Tongue (tissue), 2 donors: Measurements from ENCODE around the gene CNTN5. TPM values are rescaled to one million over a fixed set of nuclear protein-coding genes. Genes with fewer than 3 reads are reported as not detected.
"Not testable (repeated sequence)": the region's sequence is repeated elsewhere in the genome, so short reads cannot be mapped to it uniquely, and the experiment has no call there.

Source experiments
- DNase-seq: peaks from one replicate; pipeline ENCODE4 v3.0.0-alpha.2; 2015
- total RNA-seq: library from RNA; depleted of rRNA; stranded (reverse); fragments of >200 nt; gene quantifications from one replicate; pipeline ENCODE4 v1.2.3, GENCODE V29; 2014

CNTN5 gene
- total RNA-seq = 9.1 TPM

DNA sequence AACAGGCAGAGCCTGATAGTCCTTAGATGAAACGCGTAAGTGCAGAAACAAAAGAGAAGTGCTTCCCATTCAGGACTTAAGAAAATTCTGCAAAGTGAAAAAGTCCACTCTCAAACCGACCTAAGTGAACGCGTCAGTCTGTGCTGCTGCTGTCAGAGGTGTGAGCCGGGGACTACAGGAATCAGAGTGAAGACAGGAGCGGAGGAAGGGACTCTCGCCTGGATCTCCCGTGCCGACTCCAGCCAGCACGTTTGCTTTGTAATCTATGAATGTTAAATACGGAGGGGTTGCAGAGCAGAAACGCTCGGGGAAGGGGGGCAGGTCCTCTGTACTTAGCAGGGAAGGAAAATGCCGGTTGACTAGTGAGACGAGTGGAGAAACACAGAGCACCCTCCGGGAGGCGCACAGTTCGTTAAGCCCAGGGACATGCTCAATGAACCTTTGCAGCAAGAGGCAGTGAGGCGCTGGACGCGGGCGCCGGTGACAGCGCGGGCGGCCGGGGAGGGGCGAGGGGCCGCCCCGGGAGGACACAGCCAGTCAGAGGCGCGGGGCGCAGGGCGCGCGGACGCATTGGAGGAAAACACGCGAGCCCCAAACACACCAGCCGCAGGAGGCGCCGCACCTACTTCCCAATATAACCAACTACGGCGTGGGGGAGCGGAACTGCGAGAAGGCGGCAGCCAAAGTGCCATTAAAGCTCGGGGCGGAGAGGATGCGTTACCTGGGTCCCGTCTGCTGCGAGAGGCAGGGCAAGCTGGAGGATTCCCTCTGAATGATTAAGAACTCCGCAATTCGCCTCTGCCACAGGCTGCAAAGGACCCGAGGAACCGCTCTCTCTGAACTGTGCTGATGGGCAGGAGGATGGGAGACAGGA is at the start of gene CNTN5:
Gene CNTN5, plus strand, starts transcription at position 598 of the 874 bp plus-strand sequence.
- peak; percentile 85 for DNase-seq

DNA sequence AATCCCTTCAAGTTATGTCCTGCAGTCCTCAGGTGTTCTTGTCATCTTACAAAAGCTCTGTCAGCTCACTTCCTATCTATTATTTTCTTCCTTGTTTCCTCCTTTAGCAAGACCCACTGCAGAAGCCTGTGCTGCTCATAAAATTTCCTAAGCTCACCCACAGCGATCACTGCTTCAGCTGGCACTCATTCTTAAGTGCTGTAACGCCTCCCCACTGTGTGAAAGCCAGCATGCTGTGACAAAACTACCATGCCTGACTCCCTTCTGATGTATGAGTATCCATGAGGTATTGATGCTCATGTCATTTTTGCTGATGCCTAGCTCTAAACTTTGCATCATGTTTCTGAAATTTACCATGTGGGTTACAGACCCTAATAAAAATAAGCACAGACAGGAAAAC is 41.5 kb upstream of the CNTN5 start:
- no peak for DNase-seq

DNA sequence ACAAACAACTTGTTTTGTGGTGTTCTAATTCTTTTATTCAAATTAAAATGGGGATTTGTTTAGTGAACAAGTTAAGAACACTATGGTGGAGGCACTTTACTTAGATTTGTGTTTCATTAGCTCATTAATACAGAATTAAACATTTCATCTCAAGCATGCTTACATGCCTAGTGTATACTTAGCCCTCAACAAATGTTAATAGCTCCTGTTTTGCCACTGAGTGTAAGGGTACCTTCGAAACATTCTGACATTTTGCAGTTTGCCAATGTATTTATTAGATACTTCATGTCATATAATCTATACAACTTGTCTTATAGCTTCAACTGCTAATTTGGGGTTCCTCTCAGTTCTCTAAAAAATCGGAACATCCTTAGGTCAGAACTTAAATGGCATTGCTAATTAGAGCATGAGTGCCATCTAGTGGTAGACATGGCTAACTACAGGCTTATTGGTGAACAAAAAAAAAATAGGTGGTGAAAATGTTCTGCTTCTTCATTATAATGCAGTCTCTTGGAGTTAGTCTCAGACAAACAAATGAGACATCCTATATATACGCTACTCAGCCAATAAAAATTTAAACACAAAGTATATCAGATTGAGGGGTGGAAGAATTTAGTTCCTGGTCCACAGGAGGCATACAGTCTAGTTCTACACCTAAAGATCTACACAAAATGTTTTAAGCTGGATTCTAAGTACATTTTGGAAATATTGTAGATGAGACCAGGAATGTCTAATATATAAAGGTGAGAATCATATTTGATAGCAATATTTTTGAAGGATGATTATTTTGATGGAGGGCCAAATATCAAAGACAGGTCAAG is 4.9 kb upstream of the CNTN5 start:
- DNase-seq = peak; percentile 84

DNA sequence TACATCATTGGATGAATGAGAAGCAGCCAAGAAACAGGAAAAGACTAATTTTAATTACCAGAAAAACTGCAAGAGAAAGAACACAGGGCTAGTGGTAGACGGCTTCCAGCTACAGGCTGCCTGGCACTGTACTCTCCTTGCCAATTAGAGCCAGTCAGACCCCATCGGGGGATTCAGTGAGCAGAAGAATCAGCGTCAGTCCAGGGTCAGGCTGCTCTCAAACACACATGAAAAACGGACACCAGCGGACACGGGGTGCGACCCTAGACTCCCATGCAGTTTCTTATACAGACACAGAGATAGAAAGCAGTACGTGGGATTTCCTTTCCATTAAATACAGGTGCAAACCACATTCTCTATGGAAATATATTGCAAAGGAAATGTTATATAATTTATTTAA is 1.1 kb upstream of the CNTN5 start:
- peak; percentile 7 for DNase-seq

DNA sequence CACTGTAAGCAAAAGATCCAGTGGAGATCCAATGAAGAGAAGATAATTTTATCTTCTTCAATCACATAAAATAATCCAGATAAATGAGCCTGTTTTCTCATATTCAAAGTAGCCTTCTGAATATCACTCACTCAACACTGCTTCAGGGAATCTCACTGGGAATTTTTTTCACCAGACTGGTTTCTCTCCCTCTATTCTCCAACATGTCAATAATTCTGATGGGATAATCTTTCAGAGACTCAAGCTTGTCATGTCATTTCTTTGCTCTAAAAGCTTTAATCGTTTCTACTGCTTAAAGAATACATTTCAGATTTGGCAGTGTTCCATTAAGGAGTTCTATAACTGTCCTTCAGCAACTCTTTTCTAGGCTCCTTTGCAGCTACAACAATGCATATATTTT is 16.3 kb downstream of the CNTN5 start:
- no peak for DNase-seq

DNA sequence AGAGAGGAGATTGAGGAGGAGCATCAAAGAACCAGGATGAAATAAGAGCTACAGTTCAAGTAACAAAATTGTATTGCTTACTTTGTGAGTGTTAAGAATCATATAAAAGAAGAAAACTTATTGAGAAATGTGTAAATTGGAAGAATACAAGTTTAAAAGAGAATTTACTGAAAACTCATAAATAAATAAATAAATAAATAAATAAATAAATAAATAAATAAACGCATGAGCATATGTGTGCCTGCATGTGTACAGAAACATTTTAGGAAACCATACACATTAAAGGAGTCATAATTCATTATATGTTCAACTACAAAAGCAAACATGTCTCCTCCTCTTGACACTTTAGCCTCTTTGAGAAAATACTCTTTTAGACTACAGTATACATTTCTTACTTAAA is 42.6 kb downstream of the CNTN5 start:
- DNase-seq = no peak

DNA sequence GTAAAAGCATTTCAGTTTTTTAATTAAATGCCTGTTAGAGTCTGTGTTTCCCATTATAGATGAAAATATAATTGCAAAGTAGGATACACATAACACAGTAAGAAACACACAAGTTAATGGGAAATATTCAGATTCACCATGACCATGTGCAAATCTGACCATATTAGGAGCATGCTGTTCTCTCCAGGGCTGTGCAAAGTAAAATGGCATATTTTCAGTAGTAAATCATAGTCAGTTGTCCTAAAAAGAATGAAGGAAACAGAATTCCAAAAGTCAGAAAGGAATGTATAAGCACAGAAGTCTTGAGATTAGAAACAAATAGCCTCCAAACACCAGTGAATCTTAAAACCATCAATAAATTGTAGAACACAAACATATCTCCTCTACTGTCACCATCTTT is 44.4 kb downstream of the CNTN5 start:
- DNase-seq = no peak

DNA sequence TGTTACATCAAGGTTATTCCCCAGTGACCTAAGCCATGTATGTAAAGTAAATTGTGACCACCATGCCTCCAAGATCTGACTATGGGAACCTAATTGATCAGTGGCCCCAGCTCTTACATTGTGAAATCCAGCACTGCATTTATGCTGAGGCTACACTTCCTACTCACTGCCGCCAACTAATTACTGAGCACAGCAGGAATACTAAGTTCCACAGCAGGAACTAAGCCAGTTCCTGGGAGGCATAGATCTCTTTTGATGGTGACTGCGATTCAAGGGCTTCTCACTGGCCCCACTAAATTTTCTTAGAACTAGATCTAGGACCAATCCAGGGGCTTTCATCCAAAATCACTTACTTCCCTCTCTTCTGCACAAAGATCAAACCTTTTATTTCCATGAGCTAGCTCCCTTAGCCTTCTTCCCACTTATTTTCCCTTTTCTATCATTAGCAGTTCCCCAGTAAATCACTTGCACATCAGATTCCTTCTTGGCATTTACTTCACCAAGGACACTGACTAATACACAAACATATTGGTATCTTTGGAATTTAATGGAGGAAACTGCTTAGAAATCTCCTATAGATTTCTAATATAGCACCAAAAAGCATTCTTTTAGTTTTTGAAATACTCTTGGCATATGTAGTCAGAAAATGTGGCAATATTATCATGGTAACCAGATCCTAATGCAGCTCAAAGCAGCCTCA is 46.0 kb downstream of the CNTN5 start:
- no peak for DNase-seq

DNA sequence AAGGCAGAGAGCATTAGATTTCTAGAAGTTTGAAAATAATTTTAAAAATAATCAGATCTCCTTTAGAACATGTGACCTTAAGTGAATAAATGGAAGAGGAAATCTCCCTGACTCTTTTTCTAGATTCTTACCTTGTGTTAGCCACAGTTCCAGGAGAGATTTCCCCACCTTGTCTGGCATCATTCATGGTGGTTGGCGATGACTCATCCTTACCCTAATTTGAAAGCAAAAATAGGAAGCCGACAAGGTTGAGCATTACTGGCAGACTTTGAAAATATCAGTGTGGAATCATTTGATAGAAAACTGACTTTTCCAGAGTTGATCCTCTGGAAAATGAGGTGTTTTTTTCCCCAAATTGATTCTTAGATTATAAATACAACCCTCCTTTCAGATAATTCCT is 48.1 kb downstream of the CNTN5 start:
- DNase-seq = no peak

DNA sequence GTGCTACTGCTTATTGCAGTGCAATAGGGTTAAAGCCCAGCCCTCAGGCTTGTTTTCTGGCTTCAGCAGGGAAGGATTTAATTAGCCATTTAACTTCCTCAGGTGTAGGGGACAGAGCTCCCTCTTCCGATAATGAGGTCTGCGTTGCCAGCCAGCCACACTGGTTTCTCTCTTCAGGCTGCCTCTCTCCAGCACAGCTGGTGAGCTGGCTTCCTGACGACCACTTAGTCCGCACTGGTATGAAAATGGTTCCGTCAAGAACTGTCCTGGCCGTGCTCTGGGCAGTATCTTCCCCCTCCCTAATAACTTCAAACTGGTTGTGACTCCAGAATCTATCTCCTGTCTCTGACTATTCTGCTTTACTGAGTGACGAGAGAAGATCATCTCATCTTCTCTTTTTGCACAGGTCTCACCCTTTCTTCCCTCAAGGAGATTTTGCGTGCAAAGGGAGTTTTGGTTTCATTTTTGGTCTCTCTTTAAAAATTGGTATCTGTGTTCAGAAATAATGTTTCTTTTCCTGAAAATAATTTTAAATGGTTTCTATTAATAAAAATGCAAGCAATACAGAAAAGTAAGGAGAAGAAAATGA is 49.2 kb downstream of the CNTN5 start:
- DNase-seq = peak; percentile 68

DNA sequence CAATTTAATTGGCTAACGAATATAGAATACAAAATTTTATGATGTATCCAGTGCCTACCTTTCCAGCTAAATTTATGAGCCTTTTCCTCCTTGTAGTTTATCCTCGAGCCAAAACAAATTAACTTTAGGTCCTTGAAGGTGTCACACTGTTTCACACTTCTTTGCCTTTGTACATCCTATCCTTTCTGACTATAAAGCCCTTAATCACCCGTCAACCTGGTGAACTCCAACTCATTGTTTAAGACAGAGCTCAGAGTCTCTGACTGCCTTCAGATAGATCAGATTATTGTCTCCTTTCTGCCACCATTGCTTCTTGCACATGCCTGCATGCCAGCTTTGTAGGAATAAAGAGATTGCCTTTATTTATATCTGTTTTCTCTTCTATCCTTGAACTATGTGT is 58.8 kb downstream of the CNTN5 start:
- DNase-seq = no peak

DNA sequence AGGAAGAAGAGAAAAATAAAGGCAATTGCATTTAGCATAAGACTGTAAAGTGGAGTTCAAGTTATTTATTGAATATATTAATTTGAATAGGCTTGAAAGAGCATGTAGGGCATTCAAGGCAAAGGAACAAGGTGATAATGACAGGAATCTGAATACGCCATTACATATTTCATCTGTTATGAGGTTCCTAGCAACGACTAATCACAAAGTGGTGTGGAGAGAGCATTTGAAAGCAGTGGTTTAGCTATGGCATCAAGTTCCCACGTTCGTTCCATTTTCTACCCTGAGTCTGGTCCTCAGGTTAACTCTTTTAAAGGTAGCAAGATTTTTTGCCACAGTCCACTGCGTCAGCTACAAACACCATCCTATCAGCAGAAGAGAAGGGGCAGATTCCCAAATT is 59.4 kb downstream of the CNTN5 start:
- no peak for DNase-seq

DNA sequence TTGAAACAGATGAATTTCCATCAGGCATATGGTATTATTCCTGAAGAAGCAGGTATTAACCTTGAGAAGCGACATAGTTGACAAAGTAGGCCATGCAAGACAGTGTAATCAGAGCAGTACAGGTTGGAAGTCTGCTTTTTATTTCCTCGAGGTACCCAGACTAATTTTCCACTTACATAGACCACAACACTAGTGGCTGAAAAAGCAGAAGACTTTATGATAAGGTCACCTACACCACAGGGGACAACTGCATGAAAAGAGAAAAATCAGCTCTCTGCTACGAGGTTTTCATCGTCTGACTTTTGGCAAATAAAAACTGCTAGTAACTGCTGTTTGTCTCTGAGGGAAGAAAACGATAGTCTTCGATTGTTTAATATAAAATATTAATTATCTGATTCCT is 77.5 kb downstream of the CNTN5 start:
- peak; percentile 1 for DNase-seq

DNA sequence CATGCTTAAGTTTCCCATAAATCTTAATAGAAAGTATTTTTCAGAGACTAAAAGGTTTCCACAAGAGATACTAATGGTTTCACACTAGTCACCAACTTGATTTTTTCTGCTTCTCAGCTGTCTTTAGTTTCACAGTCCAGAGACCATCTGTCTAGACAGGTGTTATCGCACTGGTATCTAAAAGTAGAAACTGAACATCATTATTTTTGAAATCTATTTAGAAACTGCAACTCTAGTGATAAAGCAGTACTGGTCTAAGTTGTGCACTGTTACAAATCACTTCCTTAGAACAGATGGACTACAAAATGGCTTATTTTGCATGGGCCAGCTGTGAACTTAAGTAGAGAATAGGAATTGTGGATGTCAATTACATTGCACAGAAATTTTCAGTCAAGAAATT is 78.0 kb downstream of the CNTN5 start:
- DNase-seq = peak; percentile 73

DNA sequence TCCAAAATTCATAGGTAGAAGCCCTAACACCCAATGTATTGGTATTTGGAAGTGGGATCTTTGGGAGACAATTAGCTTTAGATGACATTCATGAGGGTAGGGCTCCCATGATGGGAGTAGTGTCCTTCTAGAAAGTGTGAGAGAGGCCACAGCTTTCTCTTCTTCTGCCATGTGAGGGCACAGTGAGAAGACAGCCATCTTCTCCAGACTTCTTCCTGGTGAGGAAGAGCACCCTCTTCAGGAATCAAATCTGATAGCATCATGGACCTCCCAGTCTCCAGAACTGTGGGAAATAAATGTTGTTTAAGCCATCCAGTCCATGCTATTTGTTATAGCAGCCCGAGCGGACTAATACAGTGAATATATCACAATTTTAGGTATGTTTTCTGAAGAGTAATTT is 96.9 kb downstream of the CNTN5 start:
- no peak for DNase-seq

DNA sequence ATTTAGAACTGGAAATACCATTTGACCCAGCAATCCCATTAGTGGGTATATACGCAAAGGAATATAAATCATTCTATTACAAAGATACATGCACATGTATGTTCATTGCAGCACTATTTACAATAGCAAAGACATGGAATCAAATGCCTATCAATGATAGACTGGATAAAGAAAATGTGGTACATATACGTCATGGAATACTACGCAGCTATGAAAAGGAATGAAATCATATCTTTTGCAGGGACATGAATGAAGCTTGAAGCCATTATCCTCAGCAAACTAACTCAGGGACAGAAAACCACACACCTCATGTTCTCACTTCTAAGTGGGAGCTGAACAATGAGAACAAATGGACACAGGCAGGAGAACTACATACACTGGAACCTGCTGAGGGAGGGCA is 113.1 kb downstream of the CNTN5 start:
- DNase-seq = not testable (repeated sequence)

DNA sequence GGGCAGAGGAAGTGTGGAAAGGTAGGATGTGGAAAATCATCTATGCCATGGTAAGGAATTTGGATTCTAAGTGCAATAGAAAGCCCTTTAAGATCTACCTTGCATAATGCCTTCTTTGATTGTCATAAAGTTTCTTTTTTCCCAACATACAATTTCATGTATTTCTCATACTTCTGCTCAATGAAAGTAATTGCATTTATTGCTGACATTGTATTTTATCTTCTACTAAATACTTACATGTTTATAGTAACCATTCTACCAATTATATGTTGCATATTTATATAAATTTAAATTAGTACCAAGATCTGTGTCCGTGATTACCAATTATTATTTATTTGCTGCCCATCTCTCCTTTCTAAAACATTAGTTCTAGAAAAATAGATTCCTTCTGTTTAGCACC is 114.8 kb downstream of the CNTN5 start:
- DNase-seq = no peak

DNA sequence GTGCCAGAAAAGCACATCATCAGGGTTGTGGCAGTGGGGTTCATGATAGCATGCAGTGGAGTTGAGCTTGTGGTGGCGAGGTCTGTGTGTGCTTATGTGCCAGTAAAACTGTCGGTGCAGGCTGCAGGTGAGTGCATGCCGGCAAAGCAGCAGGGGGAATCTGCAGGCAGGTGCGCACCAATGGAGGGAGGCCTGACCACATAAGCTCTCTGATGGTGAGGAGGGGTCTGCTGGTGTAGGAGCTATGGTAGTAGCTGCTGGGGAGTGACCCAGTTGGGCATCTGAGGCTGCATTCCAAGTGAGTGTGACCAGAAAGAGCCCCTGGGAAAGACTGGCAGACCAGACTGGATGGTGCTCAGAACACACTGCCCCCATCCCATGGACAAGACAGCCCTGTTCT is 121.5 kb downstream of the CNTN5 start:
- DNase-seq = no peak

DNA sequence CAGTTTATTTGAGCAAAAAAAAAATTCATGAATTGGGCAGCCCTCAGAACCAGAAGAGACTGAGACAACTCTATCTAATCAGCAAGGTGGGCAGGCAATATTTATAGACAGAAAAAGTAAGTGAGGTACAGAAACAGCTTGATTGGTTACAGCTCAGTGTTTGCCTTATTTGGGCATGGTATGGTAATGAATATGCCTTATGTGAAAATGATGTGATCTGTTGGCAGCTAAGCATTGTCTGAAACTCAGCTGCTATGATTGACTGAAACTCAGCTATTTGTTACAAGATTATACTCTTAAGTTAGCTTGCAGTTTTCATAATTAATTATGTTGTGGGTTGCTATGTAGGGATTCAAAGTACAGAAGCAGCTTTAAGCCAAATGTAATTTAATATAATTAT is 127.6 kb downstream of the CNTN5 start:
- DNase-seq = no peak

DNA sequence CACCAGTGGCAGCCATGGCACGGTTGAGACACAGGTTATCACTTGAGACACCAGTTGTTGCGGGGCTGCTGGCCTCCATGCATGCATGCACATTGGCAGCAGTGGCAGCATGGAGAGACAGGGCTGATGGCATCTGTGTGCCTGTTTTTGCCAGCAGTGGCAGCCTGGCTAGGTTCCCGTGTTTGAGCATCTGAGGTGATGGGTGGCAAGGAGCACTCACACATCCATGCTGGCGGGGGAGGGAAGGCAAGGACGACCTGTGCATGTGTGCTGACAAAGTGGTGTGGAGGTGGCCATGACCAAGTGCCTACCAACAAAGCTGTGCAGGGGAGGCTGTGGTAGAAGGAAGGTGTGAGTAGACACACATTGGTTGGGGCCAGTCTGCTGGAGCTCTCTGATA is 133.5 kb downstream of the CNTN5 start:
- DNase-seq = no peak

DNA sequence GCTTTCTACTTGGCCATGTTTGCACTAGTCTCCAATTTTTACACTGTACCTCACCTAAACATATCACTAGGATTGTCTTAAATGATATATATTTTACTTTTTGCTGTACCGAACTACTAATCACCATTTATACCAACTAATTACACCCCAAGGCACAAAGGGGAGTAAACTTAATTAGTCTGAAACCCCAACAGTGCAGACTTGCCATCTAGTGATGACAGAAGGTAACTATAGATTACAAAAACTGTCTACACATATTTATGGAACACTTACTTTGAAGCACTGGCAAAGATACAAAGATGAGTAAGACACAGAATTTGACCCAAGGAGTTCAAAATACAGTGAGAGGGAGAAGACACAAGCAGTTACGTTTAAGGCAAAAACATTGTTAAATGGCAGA is 139.7 kb downstream of the CNTN5 start:
- DNase-seq = no peak

DNA sequence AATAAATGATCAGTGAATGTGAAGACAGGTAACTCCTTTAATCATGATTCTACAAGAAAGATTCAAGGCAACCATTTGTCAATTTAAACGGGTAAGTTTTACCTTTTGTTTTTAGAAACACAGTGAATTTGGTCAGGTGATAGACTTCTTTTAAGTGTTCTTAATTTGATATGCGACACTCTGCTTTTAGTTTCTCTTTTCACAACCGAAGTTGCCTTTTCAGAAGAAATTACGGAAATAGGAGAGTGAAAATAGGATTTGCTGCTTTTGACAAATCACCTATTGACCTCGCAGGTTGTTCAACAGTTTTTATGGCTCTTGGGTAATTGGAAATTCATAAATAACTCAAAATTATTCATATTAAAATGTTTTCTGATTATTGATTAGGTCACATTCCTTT is 142.1 kb downstream of the CNTN5 start:
- DNase-seq = no peak

DNA sequence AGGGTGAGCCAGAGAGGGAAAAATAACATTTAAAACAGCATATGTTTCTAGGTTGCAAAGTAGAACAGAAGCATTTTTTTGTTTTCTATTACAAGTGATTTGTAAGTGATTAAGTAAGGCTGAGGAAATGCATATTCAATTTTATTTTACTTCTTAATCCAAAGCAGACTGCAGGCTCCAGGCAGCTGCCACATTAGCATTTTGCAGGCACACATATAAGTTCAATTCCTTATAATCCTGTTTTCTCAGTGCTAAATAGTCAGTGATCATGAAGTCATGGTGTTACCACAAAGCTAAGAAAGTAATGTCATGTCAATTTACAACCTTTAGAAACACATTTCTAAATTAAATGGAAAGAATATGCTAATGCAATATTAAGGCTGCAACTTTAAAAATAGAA is 149.8 kb downstream of the CNTN5 start:
- no peak for DNase-seq
